NCI-H1930 (cell line): Measurements from ENCODE around the gene CSNK1G2.
A peak's percentile ranks its signal among the peaks of the same experiment; 100 is the strongest.

Experiments
- DNase-seq, 2 experiments: peaks; one replicate each; lab custom pipeline; 2025; lab: John Stamatoyannopoulos, UW

CSNK1G2 gene

DNA sequence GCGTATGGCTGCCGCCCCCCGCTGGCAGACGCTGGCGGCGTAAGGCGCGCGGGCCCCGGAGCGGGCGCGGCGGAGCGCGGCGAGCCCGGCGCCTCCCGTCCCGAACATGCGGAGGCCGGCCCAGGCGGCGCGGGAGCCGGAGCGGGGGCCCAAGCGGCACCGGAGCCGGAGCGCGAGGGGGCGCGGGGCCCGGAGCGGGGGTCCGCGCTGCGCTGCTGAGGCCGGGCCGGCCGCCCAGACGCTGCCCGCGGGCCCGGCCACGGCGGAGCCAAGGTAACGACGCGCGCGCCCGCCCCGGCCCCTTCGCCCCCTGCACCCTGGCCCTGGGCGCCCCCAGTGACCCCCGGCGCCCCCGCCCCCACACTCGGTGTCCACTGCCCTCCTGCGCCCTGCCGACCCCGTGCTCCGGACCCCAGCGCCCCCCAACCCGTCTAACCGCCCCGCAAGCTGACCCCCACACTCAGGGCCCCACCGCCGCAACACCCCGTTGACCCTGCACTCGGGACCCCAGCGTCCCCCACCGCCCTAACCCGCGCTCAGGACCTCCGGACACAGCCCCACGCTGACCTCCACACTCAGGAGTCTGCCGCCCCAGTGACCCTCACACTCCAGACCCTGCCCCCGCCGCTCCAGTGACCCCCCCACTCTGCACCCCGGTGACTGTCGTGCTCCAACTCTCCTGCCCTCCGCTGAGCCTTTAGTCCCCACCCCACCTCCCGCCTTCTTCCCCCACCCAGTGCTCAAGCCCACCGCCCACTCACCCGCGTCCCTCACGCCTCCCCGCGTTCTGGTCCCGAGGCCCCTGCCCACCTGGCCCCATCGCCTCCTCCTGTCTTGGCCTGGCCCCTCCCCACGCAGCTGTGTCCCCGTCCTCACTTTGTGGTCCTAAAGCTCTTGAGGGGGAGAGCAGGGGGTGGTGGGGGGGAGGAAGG lies at the start of gene CSNK1G2:
Gene CSNK1G2 (plus strand): TSS at position 27 of the 932 bp plus-strand sequence. CDS start 28,601 bp downstream, outside the sequence.
- DNase-seq, result no peak

DNA sequence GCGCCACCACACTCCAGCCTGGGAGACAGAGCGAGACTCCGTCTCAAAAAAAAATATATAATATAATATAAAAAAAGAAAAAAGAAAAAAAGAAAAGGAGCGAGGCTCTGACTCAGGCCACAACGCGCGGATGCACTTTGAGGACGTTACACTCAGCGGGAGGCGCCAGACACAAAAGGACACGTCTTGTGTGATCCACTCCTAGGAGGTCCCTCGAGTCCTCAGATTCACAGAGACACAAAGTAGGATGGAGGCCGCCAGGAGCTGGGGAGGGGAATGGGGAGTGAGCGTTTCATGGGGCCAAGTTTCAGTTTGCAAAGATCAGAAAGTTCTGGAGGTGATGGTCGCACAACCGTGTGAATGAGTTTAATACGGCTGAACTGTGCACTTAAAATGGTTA lies 47.2 kb upstream of the CSNK1G2 start:
- DNase-seq, result no peak

DNA sequence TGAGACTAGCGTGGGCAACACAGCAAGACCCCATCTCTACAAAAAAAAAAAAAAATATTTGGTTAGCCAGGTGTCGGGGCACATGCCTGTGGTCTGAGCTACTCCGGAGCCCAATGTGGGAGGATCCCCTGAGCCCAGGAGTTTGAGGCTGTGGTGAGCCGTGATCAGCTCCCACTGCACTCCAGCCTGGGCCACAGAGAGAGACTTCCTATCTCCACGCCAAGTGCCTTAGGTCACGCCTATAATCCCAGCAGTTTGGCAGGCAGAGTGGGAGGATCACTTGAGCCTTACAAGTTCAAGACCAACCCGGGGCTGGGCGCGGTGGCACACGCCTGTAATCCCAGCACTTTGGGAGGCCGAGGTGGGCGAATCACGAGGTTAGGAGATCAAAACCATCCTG lies 44.5 kb upstream of the CSNK1G2 start:
- DNase-seq, result no peak

DNA sequence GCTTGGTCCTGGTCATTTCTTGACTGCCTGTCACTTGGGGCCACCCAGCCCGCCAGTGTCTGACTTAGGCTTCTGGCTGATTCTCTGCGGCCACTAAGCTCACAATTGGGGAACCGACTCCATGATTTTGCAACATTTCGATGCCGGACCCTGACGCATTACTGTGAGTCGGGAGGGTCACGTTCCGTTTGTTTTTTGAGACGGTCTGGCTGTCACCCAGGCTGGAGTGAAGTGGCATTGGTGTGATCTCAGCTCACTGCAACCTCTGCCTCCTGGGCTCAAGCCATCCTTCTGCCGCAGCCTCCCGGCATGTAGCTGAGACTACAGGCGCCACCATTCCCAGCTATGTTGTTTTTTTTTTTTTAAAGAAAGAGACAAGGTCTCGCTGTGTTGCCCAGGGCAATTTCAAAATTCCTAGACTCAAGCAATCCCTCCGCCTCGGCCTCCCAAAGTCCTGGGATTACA lies 39.0 kb upstream of the CSNK1G2 start:
- no peak for DNase-seq

DNA sequence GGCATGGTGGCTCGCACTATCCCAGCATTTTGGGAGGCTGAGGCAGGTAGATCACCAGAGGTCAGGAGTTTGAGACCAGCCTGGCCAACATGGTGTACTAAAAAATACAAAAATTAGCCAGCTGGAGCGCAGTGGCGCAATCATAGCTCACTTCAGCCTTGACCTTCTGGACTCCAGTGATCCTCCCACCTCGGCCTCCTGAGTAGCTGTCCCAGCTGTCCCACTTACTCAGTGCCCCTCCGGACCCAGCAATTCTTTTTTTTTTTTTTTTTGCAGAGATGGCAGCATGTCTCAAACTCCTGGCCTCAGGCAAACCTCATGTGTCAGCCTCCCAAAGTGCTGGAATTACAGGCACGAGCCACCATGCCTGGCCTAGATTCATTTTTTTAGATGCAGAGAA lies 38.0 kb upstream of the CSNK1G2 start:
- no peak for DNase-seq

DNA sequence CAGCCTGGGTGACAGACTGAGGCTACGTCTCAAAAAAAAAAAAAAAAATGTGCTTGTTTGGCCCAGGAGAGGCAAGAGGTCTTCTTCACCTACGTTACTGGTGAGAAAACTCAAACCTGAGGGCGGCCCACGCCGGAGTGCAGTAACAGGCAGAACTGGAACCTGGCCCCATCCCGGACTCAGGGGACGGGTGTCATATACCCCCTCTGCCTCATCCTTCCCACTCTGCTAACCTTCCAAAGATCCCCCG lies 36.2 kb upstream of the CSNK1G2 start:
- no peak for DNase-seq

DNA sequence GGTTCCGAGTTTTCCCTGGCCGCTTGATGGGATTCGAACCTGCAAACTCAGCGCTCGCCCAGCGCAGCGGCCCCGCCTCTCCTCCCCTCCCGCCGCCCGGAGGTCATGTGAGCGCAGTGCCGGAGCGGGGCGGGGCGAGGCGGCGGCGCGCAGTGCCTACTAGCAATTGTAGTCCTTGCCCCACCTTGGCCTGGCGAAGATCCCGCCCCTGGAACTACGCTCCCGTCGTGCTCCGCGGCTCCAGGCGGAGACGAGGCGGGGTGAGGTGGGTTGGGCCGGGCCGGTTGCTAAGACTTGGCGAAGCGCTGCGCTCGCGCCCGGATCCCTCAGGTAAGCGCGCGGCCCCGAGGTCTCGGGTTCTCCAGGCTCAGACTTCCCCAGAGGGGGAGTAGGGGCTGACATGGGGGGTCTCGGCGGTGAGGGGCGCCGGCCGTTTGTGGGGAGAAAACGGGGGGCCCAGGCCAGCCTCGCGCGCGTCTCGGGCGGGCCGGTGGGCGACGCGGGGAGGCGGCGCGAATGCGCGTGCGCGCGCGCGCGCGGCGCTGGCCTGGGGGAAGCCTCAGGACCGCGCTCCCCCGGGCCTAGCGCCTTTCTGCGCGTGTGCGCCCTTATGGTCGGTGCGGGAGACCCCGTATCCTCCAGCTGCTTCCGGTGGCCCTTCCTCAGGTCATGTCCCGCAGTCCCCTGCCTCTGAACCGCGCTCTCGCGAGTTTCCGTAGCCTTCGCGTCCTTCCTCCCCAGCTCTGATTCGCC lies 35.7 kb upstream of the CSNK1G2 start, which contains the start of the genes ADAT3 and SCAMP4:
Gene ADAT3 (plus strand): TSS at position 290 of the 753 bp plus-strand sequence. CDS start 6,649 bp downstream, outside the sequence.
Gene SCAMP4 (plus strand): TSS at position 290 of the 753 bp plus-strand sequence. CDS start 9,621 bp downstream, outside the sequence.
- DNase-seq, result peak; percentile 92 to 95

DNA sequence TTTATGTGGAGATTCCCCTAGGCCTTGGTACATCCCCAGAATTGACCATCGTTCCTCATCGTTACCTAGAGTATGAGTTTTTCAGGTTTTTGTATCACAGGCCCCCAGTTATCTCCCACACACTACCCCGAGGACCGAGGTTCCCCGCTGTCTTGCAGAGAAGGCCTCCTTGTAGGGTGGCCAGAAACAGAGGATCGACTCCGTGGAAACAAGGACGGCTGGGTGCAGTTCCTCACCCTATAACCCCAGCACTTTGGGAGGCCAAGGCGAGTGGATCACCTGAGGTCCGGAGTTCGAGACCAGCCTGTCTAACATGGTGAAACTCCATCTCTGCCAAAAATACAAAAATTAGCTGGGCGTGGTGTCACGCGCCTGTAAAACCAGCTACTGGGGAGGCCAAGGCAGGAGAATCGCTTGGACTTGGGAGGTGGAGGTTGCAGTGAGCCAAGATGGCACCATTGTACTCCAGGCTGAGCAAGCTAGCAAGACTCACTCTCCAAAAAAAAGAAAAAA lies 35.1 kb upstream of the CSNK1G2 start:
- DNase-seq, result no peak

DNA sequence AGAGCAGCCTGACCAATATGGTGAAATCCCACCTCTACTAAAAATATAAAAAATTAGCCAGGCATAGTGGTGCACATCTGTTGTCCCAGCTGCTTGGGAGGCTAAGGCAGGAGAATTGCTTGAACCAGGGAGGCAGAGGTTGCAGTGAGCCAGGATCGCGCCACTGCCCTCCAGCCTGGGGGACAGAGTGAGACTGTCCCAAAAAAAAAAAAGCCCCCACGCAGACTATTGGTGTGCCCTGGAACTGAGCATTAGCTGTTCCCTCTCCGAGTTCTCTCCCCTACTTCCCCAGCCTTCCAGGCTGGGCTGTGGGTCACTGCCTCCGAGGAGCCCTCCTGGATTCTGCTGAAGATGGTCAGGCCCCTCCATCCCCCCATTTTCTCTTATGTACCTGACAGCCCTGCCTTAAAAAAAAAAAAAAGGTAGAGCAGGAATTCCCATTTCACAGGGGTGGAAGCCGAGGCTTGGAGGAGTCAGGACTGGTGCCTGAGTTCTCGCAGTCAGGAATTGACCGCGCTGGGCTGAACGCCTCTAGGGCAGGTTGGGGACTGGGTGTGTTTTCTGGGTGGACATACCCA lies 33.9 kb upstream of the CSNK1G2 start:
- no peak for DNase-seq

DNA sequence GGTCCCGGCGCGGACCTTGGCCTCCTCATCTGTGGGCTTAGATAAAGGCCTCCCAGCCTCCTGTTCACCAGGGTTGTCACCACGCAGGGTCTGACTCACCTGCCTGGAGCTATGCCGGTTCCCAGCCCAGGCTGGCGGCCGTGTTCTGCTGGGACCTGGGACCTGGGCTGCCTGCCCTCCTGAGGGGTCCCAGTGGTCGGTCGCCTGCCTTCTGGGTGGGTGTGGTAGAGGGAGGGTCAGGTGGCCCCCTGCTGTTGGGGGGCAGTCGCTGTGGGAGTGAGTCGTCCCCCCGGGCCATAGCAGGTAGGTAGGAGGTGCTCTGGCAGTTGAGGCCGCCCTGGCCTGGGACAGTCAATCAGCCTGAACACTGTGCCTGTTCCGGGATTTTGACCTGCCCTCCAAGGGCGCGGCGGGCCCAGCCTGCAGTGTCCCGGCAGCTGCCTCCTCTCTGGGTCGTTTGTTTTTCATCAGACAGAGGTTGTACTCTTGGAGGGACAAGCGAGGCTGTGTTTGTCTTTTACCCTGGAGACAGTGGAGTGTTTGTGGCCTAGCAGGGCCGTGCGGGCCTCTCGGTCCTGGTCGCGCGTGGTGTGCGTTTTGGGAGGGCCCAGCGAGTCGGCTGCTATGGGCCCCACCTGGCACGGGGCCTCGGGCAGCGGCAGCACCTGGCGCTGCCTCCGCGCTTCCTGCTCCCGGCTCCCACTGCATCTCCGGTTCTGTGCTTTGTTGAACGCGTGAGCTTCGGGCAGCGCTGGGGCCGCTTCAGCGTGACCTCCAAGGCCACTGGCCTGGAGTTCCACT lies 33.2 kb upstream of the CSNK1G2 start:
- DNase-seq, result no peak

DNA sequence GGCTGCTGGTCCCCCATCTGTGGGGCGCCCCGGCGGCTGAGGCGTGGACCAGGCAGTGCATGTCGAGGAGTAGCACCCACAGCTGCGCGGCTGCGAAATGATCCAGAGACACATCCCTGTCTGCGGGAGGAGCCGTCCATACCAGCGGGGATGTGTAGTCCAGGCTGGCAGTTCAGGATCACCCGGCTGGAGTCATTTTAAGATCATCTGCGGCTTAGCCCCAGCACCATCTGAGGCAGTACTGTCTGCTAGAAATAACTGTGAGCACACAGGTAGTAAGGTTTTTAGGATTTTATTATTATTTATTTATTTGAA lies 32.7 kb upstream of the CSNK1G2 start:
- no peak for DNase-seq

DNA sequence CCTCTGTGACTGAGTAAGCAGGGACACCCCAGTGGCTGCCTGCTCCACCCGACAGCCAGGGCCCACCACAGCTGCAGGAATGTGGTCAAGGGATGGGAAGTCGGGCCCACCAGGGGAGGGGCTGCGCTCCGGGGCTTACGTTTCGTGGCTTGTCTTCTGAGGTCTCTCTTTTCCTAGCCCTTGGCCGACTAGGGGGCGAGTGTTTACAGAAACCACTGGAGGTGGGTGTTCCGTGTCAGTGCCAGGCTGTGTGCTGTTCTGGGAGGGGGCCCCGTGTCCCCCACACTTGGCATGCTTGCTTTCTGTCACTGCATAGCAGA lies 31.3 kb upstream of the CSNK1G2 start:
- no peak for DNase-seq

DNA sequence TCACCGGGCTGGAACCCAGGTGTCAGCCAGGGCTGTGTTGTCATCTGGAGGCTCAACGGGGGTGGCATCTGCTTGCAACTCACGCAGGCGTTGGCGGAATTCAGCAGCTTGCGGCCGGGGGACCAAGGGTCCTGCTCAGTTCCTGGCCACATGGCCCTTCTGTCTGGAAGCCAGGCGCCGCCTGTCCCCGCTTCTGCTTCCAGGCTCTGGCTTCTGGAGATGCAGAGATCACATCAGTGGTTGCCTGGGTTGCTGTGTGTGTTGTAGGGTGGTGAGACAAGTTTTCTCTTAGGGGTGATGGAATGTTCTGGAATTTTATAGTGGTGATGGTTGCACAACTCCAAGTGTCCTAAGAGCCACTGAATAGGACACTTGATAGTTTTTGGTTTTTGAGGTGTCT lies 30.8 kb upstream of the CSNK1G2 start:
- no peak for DNase-seq

DNA sequence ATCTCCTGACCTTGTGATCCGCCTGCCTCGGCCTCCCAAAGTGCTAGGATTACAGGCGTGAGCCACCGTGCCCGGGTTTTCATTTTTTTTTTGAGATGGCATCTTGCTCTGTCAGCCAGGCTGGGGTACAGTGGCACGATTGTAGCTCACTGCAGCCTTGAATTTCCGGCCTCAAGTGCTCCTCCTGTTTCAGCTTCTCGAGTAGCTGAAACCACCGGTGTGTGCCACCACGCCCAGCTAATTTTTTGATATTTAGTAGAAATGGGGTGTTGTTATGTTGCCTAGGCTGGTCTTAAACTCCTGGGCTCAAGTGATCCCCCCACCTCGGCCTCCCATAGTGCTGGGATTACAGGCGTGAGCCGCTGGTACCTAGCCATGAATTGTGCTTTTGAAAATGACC lies 29.9 kb upstream of the CSNK1G2 start:
- DNase-seq, result no peak

DNA sequence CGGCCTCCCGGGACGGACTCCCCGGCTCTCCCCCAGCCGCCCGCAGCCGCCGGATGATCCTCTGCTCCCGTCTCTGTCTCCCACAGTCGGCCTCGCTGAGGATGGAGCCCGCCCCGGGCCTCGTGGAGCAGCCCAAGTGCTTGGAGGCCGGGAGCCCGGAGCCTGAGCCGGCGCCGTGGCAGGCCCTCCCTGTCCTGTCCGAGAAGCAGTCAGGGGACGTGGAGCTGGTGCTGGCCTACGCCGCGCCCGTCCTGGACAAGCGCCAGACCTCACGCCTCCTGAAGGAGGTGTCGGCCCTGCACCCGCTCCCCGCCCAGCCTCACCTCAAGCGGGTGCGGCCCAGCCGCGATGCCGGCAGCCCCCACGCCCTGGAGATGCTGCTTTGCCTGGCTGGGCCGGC lies 29.0 kb upstream of the CSNK1G2 start:
- no peak for DNase-seq

DNA sequence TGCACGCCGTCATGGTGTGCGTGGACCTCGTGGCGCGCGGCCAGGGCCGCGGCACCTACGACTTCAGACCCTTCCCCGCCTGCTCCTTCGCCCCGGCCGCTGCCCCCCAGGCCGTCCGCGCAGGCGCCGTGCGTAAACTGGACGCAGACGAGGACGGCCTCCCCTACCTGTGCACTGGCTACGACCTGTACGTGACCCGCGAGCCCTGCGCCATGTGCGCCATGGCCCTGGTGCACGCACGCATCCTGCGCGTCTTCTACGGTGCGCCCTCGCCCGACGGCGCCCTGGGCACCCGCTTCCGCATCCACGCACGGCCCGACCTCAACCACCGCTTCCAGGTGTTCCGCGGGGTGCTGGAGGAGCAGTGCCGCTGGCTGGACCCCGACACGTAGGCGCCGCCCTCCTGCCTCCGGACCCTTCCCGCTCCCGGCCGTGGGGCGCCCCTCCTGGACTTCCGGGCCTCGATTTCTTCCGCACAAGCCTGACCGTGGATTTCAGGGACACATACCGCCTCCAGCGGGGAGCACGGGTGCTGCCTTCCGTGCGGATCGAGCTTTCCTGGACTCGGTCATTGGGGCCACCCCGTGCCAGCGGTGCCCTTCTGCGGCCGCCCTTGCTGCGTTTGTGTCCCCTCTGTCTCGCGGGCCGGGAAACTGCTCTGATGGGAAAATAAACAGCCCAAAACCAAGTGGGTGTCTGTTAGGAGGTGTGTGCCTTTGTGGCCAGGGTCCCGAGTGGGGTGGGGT lies 28.0 kb upstream of the CSNK1G2 start:
- DNase-seq, result no peak

DNA sequence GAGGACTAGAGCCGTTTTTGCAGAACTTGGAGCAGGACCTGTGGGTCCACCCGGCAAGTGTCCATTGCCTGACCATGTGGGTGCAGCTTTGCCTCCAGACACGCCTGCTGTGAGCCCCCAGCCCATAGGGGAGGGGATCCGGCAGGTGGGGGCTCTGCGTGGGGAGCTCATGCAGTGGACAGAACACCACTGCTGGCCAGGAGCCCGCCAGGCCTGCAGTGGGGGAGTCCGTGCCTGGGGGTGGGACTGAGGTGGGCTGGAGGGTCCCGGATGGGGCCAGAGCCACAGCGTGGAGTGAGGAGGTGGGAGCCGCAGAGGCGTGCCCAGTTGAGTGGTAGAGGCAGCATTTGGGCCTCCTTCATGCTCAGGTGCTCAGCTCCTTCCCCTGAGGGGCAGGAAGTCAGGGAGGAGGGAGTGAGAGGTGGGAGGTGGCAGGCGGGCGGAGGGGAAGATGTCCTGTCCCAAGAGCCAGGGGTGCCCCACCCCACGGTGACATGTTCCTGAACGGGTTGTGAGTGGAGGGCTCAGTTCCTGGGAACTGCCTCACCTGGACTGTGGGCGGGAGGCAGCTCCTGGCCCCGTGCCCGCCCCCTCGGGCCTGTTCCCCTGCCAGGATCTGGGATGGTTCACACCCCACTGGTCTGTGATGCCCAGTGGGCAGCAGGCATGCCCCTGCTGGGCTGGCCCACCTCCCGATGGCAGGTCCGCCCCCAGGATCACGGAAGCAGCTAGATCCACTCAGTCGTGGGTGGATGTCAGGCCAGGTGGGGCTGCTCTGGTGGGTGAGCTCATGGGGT lies 27.0 kb upstream of the CSNK1G2 start:
- no peak for DNase-seq

DNA sequence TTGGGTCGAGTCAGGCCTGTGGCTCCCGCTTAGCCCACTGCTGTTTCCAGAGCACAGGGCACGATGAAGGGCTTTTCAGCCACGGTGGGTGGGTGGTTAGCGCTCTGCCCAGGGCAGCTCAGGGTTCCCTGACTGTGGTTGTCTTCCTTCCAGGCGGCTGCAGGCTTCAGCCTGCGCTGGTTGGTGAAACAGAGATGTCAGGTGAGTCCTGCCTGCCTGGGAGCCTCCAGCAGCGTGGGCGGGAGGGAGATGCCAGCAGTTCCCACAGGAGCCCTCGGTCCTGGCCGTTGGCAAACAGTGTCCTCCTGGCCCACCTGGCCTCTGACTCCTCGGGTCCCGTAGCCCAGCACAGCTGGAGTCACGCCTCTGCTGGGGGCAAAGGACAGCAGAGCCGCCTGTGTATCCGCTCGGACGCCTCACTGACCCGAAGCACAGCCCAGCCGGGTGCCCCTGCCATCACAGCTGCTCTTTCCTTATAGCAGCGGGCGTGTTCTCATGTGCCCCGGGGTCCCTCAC lies 26.1 kb upstream of the CSNK1G2 start:
- no peak for DNase-seq

DNA sequence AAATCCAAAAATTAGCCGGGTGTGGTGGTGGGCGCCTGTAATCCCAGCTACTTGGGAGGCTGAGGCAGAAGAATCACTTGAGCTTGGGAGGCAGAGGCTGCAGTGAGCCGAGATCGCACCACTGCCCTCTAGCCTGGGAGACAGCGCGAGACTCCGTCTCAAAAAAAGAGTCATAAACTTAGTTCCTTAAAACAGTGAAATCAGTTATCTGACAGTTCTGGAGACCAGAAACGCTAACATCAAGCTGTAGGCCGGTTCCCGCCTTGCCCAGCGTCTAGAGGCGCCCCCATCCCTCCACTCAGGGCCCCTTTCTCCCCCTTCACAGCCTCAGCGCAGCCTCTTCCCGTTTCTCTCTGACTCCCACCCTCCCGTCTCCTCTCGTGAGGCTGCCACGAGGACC lies 23.8 kb upstream of the CSNK1G2 start:
- DNase-seq, result no peak

DNA sequence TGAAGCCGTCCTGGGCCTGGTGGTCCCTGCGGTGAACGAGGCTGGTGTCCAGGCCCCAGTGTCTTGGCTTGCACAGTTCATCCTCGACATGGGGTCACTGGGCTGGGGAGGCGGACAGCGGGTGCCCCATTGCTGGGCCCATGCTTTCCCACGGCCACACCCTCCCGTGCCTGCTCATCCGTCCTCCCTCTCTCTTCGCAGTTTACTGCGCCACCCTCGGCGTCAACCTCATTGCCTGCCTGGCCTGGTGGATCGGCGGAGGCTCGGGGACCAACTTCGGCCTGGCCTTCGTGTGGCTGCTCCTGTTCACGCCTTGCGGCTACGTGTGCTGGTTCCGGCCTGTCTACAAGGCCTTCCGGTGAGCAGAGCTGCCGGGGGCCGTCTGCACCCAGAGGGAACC lies 23.0 kb upstream of the CSNK1G2 start:
- DNase-seq, result no peak
